ENCODE results near the gene DCTD.

Gene DCTD

DNA sequence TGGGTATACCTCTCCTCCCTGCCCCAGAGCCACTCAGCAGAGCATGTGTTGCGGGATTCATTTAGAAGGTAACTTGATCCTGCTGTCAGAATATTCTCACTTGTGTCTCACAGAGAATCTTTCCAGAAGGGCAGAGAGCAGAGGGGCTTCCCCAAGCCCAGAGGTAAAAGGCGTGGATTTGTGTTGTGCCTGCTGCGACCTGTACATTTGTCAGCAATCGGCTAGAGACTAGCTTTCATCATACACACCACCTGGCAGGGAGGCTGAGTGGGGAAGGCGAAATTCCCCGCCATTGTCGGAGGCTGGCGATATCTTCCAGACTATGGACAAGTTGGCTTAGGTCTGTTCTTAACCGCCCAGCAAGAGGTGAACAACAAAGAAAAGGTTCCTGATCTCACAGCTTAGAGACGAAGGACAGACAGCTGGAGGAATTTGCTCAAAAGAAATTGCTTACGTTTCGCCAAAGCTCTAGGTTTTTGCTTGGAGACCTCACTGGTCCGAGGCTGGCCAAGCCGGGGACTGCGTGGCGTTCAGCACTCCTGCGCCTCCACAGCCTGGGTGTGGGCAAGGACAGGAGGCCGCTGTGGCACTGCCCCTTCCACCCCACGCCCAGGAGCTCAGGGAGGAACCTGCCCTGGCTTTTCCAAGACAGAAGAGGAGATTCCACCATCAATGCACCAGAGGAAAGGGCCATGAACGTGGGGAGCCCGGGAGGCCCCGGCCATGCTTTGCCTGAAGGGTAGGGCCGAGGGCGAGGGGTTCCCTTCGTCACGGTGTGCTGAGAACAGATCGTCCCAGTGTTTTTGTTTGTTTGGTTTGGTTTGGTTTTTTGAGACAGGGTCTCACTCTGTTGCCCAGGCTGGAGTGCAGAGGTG lies 69.4 kb downstream of the DCTD start:
- TF ChIP-seq, protein P1, sequence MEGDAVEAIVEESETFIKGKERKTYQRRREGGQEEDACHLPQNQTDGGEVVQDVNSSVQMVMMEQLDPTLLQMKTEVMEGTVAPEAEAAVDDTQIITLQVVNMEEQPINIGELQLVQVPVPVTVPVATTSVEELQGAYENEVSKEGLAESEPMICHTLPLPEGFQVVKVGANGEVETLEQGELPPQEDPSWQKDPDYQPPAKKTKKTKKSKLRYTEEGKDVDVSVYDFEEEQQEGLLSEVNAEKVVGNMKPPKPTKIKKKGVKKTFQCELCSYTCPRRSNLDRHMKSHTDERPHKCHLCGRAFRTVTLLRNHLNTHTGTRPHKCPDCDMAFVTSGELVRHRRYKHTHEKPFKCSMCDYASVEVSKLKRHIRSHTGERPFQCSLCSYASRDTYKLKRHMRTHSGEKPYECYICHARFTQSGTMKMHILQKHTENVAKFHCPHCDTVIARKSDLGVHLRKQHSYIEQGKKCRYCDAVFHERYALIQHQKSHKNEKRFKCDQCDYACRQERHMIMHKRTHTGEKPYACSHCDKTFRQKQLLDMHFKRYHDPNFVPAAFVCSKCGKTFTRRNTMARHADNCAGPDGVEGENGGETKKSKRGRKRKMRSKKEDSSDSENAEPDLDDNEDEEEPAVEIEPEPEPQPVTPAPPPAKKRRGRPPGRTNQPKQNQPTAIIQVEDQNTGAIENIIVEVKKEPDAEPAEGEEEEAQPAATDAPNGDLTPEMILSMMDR (conservative IDR thresholded peaks at IDR 0.05), result no peak

DNA sequence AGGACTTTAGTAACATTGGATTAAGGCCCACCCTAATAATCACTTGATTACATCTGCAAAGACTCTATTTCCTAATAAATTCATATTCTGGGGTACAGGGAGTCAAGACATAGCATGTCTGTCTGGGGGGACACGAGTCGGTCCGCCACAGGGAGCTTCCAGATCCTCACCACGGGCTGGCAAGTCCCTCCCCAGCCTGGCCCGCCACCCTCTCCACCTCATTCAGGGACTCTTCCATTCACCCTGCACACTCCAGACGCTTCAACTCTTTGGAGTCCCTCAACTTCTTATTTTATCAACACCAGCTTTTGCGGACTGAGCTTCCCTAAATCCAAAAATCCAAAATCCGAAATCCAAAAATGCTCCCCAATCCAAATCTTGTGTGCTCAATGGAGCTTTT lies 71.2 kb downstream of the DCTD start:
- no peak overlapping the region for H3K27ac ChIP-seq
- TF ChIP-seq, protein P1 (conservative IDR thresholded peaks at IDR 0.05), result no peak

More for the DNA sequence above, 69.4 kb downstream of the DCTD start:
- H3K27ac ChIP-seq, result no peak overlapping the region

DNA sequence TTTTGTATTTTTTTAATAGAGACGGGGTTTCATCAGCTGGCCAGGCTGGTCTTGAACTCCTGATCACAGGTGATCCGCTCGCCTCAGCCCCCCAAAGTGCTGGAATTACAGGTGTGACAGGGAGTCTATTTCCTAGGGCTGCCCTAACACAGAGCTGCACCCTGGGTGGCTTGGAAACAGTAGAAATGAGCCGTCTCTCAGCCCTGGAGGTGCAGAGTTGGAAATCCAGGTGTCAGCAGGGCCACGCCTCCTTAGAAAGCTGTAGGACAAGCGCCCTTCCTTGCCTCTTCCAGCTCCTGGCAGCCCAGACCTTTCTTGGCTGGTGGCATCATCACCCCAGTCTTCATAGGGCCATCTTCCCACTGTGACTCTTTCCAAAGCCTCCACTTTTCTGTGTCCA lies 71.6 kb downstream of the DCTD start:
- TF ChIP-seq, protein P1 (conservative IDR thresholded peaks at IDR 0.05), result no peak

DNA sequence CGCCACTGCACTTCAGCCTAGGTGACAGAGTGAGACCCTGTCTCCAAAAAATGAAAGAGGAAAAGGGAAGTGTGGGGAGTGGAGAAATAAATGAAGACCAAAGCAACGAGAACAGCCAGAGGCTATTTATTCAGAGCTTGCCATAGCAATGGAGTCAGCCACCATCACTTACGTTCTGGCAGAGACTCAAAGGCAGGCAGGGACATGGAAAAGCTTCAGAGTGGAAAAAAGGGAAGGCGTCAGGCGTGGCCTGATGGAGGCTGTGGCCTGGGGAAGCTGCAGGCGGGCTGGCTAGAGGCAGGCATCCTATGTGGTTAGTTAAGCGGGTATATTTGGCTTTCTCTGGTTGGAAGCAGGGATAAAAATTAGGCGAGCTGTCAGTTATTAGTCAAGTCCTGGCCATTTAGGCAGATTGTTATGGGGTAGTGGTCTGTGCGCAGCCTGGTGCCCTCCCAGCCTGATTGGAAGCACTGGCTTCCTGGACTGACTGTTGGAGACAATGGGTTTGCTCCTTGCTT lies 73.3 kb downstream of the DCTD start:
- no peak overlapping the region for H3K27ac ChIP-seq
- TF ChIP-seq, protein P1 (conservative IDR thresholded peaks at IDR 0.05), result no peak

More for the DNA sequence above, 71.6 kb downstream of the DCTD start:
- no peak overlapping the region for H3K27ac ChIP-seq

DNA sequence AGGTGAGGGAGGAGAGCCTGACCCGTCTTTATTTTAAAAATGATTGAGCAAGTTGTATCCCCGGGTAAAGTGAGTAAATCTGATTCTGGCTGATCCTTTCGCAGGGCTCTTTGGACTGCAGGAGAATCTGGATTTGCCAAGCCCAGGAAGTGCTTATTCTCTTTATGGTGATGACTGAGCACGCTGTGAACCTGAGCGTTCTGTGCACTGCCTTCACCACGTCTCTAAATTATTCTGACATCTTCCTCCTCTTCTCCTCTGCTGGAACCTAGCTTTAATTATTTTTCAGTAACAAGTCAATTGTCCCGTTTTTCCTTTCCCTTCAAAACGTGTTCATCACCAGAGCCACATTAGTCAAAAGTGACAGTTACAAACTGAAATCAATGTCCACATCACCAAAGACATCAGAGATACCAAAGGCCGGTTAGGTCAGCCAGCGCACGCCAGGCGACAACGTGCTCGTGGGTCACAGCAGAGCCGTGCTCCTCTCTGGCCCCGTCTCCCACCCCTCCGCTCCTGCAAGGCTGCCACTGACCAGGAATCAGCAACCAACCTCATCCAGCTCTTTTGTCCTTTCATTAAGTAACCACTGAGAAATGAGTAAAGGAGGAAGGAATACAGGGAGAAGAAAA lies 74.3 kb downstream of the DCTD start:
- no peak overlapping the region for H3K27ac ChIP-seq
- TF ChIP-seq, protein P1 (conservative IDR thresholded peaks at IDR 0.05), result no peak

DNA sequence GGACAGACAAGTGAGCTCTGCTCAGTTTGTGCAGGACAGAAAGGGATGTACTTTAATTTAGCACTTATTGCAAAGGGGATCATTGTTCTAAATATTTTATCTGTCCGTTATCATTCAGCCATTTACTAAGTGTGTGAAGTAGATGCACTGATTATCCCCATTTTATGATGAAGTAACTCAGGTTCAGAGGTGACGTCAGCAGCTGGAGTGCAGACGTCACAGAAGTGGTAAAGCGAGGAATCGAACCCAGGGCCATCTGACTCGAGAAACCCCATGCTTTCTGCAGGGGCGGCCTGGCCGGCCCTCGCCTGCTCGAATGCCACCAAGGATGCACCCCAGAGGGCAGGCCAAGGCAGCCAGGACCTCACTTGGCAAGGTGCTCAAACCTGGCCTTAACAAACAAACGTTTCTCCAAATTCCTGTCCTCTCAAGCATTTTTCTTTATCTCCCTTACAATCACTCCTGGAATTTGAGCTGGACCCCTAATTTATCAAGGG lies 75.0 kb downstream of the DCTD start:
- no peak overlapping the region for H3K27ac ChIP-seq
- TF ChIP-seq, protein P1 (conservative IDR thresholded peaks at IDR 0.05), result no peak

DNA sequence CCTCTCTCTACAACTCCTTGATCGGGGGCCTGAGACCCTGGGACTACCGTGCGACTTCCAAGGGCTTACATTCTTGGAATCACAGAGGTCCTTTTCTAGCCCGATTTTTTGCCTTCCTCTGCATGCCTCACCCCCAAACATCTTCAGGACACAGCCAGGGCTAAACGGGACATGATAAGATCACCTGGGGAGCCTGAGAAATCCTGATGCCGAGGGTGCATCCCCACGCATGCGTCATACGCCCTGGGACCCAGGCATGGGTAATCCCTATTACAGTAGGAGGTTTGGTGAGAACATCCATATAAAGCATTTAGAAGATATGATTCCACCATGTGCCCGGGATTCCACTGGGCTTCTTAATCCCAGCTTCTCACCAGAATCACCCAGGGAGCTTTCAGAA lies 77.1 kb downstream of the DCTD start:
- no peak overlapping the region for H3K27ac ChIP-seq
- TF ChIP-seq, protein P1 (conservative IDR thresholded peaks at IDR 0.05), result no peak

Data from VCaP (cell line).